WTC11 (cell line): ENCODE data around the gene GFRA1. TPM values are rescaled to one million over a fixed set of nuclear protein-coding genes. Genes with fewer than 3 reads are reported as not detected.

Source experiments
- ATAC-seq: fragments of 200-7000 bp; cut with Tn5 transposase; 2 replicates; pipeline ENCODE4 v1.10.0; 2021; ENCODE audit warnings: mild to moderate bottlenecking, moderate library complexity
- CTCF ChIA-PET: fragments of 300-600 bp; sonication (Branson Sonifier 250); formaldehyde crosslinking; loops from one replicate; lab custom pipeline; 2021; ENCODE audit warnings: antibody characterized with exemption; lab: Charles Lee
- POLR2A ChIA-PET: fragments of 350-600 bp; sonication (Branson Sonifier 250); formaldehyde crosslinking; loops from one replicate; lab custom pipeline; 2021; ENCODE audit warnings: antibody characterized with exemption; lab: Charles Lee
- DNase-seq: peaks from one replicate; pipeline ENCODE4 v3.0.0; 2021; ENCODE audit warnings: low spot score
- H3K27ac Mint-ChIP-seq: 2 replicates; pipeline ENCODE4 v1.8.0; 2021; ENCODE audit warnings: mixed read lengths
- H3K27me3 Mint-ChIP-seq: 2 replicates; pipeline ENCODE4 v1.8.0; 2021; ENCODE audit warnings: low read depth, mild to moderate bottlenecking, moderate library complexity, mixed read lengths
- H3K36me3 Mint-ChIP-seq: 2 replicates; pipeline ENCODE4 v1.8.0; 2021; ENCODE audit warnings: mixed read lengths
- H3K4me1 Mint-ChIP-seq: 2 replicates; pipeline ENCODE4 v1.8.0; 2022; ENCODE audit warnings: mixed read lengths
- H3K4me3 Mint-ChIP-seq: 2 replicates; pipeline ENCODE4 v1.8.0; 2021; ENCODE audit warnings: mild to moderate bottlenecking, moderate library complexity, mixed read lengths
- H3K9me3 Mint-ChIP-seq: 2 replicates; pipeline ENCODE4 v1.8.0; 2021; ENCODE audit warnings: mixed read lengths
- AFF4 ChIP-seq: sonication (generic); formaldehyde crosslinking; IDR thresholded peaks from 2 replicates; pipeline ENCODE4 v1.8.1; 2023; ENCODE audit warnings: mild to moderate bottlenecking, missing genetic modification reagents, borderline replicate concordance
- ATF1 ChIP-seq: sonication (generic); formaldehyde crosslinking; IDR thresholded peaks from 2 replicates; pipeline ENCODE4 v1.8.1; 2023; ENCODE audit warnings: mild to moderate bottlenecking, moderate library complexity, missing genetic modification reagents
- ATF3 ChIP-seq: sonication (generic); formaldehyde crosslinking; conservative IDR thresholded peaks from 2 replicates; pipeline ENCODE4 v1.8.1; 2022; ENCODE audit warnings: mild to moderate bottlenecking, missing genetic modification reagents
- CREM ChIP-seq: sonication (generic); formaldehyde crosslinking; IDR thresholded peaks from 2 replicates; pipeline ENCODE4 v1.8.1; 2022; ENCODE audit warnings: mild to moderate bottlenecking, missing genetic modification reagents, moderate library complexity
- E2F4 ChIP-seq: sonication (generic); formaldehyde crosslinking; IDR thresholded peaks from 2 replicates; pipeline ENCODE4 v1.8.1; 2022; ENCODE audit warnings: low read depth, mild to moderate bottlenecking, moderate library complexity, missing genetic modification reagents, borderline replicate concordance
- GABPB1 ChIP-seq: sonication (generic); formaldehyde crosslinking; IDR thresholded peaks from 2 replicates; pipeline ENCODE4 v1.8.1; 2023; ENCODE audit warnings: mild to moderate bottlenecking, missing genetic modification reagents
- GTF2I ChIP-seq: fragments of 250-450 bp; sonication (Bioruptor Pico); conservative IDR thresholded peaks from 2 replicates; pipeline ENCODE4 v1.4.0; 2021; ENCODE audit warnings: mild to moderate bottlenecking
- JUN ChIP-seq: sonication (generic); formaldehyde crosslinking; IDR thresholded peaks from 2 replicates; pipeline ENCODE4 v1.8.0; 2023; ENCODE audit warnings: mild to moderate bottlenecking, missing genetic modification reagents
- NFATC4 ChIP-seq: fragments of 250-450 bp; sonication (Bioruptor Pico); IDR thresholded peaks from 2 replicates; pipeline ENCODE4 v1.9.0; 2021; ENCODE audit warnings: mild to moderate bottlenecking
- OVOL2 ChIP-seq: fragments of 250-450 bp; sonication (Bioruptor Pico); IDR thresholded peaks from 2 replicates; pipeline ENCODE4 v1.9.0; 2021; ENCODE audit warnings: mild to moderate bottlenecking, borderline replicate concordance
- RORB ChIP-seq: fragments of 250-450 bp; sonication (Bioruptor Pico); IDR thresholded peaks from 2 replicates; pipeline ENCODE4 v1.9.0; 2021; ENCODE audit warnings: mild to moderate bottlenecking
- SMAD4 ChIP-seq: sonication (generic); formaldehyde crosslinking; IDR thresholded peaks from 2 replicates; pipeline ENCODE4 v1.8.0; 2022; ENCODE audit warnings: mild to moderate bottlenecking, missing genetic modification reagents
- SOX15 ChIP-seq: fragments of 250-450 bp; sonication (Bioruptor Pico); IDR thresholded peaks from 2 replicates; pipeline ENCODE4 v1.9.0; 2021; ENCODE audit warnings: mild to moderate bottlenecking
- SP1 ChIP-seq: sonication (generic); formaldehyde crosslinking; conservative IDR thresholded peaks from 2 replicates; pipeline ENCODE4 v1.8.1; 2022; ENCODE audit warnings: missing genetic modification reagents
- TCF7 ChIP-seq: sonication (generic); formaldehyde crosslinking; IDR thresholded peaks from 2 replicates; pipeline ENCODE4 v1.8.0; 2022; ENCODE audit warnings: mild to moderate bottlenecking, low read depth, missing genetic modification reagents, moderate library complexity
- TEAD1 ChIP-seq: sonication (generic); formaldehyde crosslinking; IDR thresholded peaks from 2 replicates; pipeline ENCODE4 v1.8.0; 2022; ENCODE audit warnings: mild to moderate bottlenecking, missing genetic modification reagents
- ZBTB43 ChIP-seq: sonication (generic); formaldehyde crosslinking; IDR thresholded peaks from 2 replicates; pipeline ENCODE4 v1.8.1; 2023; ENCODE audit warnings: mild to moderate bottlenecking, missing genetic modification reagents
- ZNF232 ChIP-seq: sonication (generic); formaldehyde crosslinking; IDR thresholded peaks from 2 replicates; pipeline ENCODE4 v1.8.0; 2022; ENCODE audit warnings: mild to moderate bottlenecking, missing genetic modification reagents
- ZNF281 ChIP-seq: sonication (generic); formaldehyde crosslinking; IDR thresholded peaks from 2 replicates; pipeline ENCODE4 v1.8.0; 2023; ENCODE audit warnings: mild to moderate bottlenecking, missing genetic modification reagents
- ZNF317 ChIP-seq: sonication (generic); formaldehyde crosslinking; IDR thresholded peaks from 2 replicates; pipeline ENCODE4 v1.8.1; 2023; ENCODE audit warnings: low read depth, mild to moderate bottlenecking, moderate library complexity, missing genetic modification reagents, borderline replicate concordance
- ZSCAN18 ChIP-seq: fragments of 250-450 bp; sonication (Bioruptor Pico); IDR thresholded peaks from 2 replicates; pipeline ENCODE4 v2.1.2; 2022; ENCODE audit warnings: mild to moderate bottlenecking, moderate library complexity
- total RNA-seq: library from RNA; stranded (reverse); gene quantifications from 3 replicates; pipeline ENCODE4 v1.2.3, GENCODE V29; 2021

Gene GFRA1
- total RNA-seq, 1 experiment from 2014 or later, result 4.4 TPM

- peaks cover 10% of the 10 kb centered on the region for H3K9me3 Mint-ChIP-seq
- ATAC-seq (no peak), DNase-seq (no peak)
- TF ChIP-seq ATF3 (CRISPR knock-in tag), result no peak
- no peak for TF ChIP-seq TEAD1 (CRISPR knock-in tag)
- TF ChIP-seq SMAD4, result no peak
- TF ChIP-seq NFATC4 (CRISPR knock-in tag), result no peak
- TF ChIP-seq ZNF317 (CRISPR knock-in tag), result no peak
- no peak for TF ChIP-seq CREM
- no peak for TF ChIP-seq RORB (CRISPR knock-in tag)
- TF ChIP-seq ZBTB43, result no peak
- TF ChIP-seq TCF7 (CRISPR knock-in tag), result no peak
- no peak for TF ChIP-seq ATF1 (CRISPR knock-in tag)
- TF ChIP-seq ZSCAN18 (CRISPR knock-in tag), result no peak
- no peak for TF ChIP-seq OVOL2 (CRISPR knock-in tag)
- TF ChIP-seq ZNF232 (CRISPR knock-in tag), result no peak
- TF ChIP-seq JUN, result no peak
- TF ChIP-seq ZNF281, result no peak
- H3K27me3 Mint-ChIP-seq, result no peaks in the 10 kb centered on the region
- H3K36me3 Mint-ChIP-seq, result no peaks in the 10 kb centered on the region
- H3K27ac Mint-ChIP-seq, result no peak overlapping the region
- ChIA-PET POLR2A (no interaction called here), CTCF (no interaction called here)
- no peaks in the 10 kb centered on the region for H3K4me1 Mint-ChIP-seq
- H3K4me3 Mint-ChIP-seq, result no peak overlapping the region
Measured at GRCh38 chr10:116306847-116307246, 33.8 kb upstream of the GFRA1 start.

- Mint-ChIP-seq H3K4me3 (no peak overlapping the region), H3K36me3 (no peaks in the 10 kb centered on the region), H3K4me1 (no peaks in the 10 kb centered on the region), H3K27me3 (no peaks in the 10 kb centered on the region), H3K27ac (no peak overlapping the region), H3K9me3 (peaks cover 10% of the 10 kb centered on the region)
- ChIA-PET POLR2A (no interaction called here), CTCF (no interaction called here)
- ATAC-seq (no peak), DNase-seq (no peak)
- TF ChIP-seq SP1 (no peak), SMAD4 (no peak), GTF2I (no peak), SOX15 (CRISPR knock-in tag) (no peak), AFF4 (CRISPR knock-in tag) (no peak), RORB (CRISPR knock-in tag) (no peak), E2F4 (CRISPR knock-in tag) (no peak), GABPB1 (no peak)
Measured at GRCh38 chr10:116304923-116305322, 31.9 kb upstream of the GFRA1 start.
